Prostate gland (tissue), 2 donors: ENCODE data around the gene ATF6B. TPM values are rescaled to one million over a fixed set of nuclear protein-coding genes. Genes with fewer than 3 reads are reported as not detected.
A peak's percentile ranks its signal among the peaks of the same experiment; 100 is the strongest.

Experiments
- DNase-seq: peaks from one replicate; pipeline ENCODE4 v3.0.0-alpha.2; 2019; ENCODE audit warnings: low spot score
- H3K27ac ChIP-seq, 2 donors: fragments of 200-600 bp; sonication (generic); 2 replicates each; pipeline ENCODE4 v1.5.1; 2017 to 2019
- H3K27me3 ChIP-seq: fragments of 200-600 bp; sonication (generic); replicated peaks from 2 replicates; pipeline ENCODE4 v1.5.1; 2019; ENCODE audit not compliant: insufficient read depth
- H3K36me3 ChIP-seq, 2 donors: fragments of 200-600 bp; sonication (generic); 1 replicate in 1 of 2; 2 replicates in 1 of 2; pipeline versions ENCODE4 v1.5.1 to v1.8.1; 2017 to 2019
- H3K4me1 ChIP-seq: fragments of 200-600 bp; sonication (generic); replicated peaks from 2 replicates; pipeline ENCODE4 v1.5.1; 2019
- H3K4me3 ChIP-seq, 2 donors: fragments of 200-600 bp; sonication (generic); 2 replicates each; pipeline ENCODE4 v1.5.1; 2017 to 2019
- H3K9me3 ChIP-seq: fragments of 200-600 bp; sonication (generic); 2 replicates; pipeline ENCODE4 v1.5.1; 2017
- CTCF ChIP-seq, 4 experiments: fragments of 200-600 bp in 2 of 4; fragments of 450-650 bp in 2 of 4; sonication (generic) in 2 of 4; IDR thresholded peaks; 1 replicate in 3 of 4; 2 replicates in 1 of 4; pipeline ENCODE4 v1.5.1; 2016 to 2019; ENCODE audit warnings: antibody characterized with exemption in 4 of 4, mild to moderate bottlenecking in 2 of 4, moderate library complexity in 2 of 4
- POLR2A ChIP-seq: fragments of 450-650 bp; IDR thresholded peaks from one replicate; pipeline ENCODE4 v1.6.1; 2016; ENCODE audit warnings: antibody characterized with exemption, mild to moderate bottlenecking
- POLR2AphosphoS5 ChIP-seq: sonication (generic); formaldehyde crosslinking; IDR thresholded peaks from one replicate; pipeline ENCODE4 v1.6.1; 2017; ENCODE audit warnings: antibody characterized with exemption
- WGBS: methylation state at CpG from one replicate; pipeline ENCODE4 v1.1.5; 2018; 5-methylcytosine and 5-hydroxymethylcytosine counted together
- intact Hi-C: fragments of 100-400 bp; cut with DNase I; formaldehyde crosslinking; loops from one replicate; pipeline ENCODE4 v1.14.2; 2022
- total RNA-seq, 2 donors: library from RNA; depleted of rRNA; stranded (reverse); fragments of >200 nt; gene quantifications; one replicate each; pipeline ENCODE4 v1.1.0, GENCODE V29; 2016

ATF6B gene
- total RNA-seq, 2 donors from 2014 or later: 70.6 to 132 TPM

DNA sequence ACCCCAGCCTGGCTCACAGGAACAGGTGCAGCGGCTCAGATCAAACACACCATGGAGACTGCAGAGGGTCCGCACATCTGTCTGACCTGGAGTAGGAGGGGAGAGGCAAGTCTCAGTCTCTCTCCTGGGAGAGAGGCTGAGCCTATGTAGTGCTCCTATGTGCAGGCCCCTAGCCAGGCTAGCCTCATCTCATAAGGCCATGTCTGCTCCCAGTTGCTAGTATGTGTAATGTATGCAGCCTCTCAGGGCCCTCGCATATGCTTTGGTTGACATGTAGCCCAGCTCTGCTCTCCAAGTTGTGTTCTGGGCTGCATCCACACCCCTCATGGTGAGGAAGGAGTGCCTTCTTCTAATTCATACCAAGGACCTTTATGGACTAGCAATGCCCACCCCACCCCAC is 30.7 kb downstream of the ATF6B start:
- intact Hi-C loops: no loop called here
- 95% methylated on average over 2 of the region's 3 CpGs for WGBS
- no peak for DNase-seq
- H3K27ac ChIP-seq: no peak overlapping the region
- no peaks in the 10 kb centered on the region for H3K4me1 ChIP-seq
- H3K36me3 ChIP-seq: no peaks in the 10 kb centered on the region
- no peaks in the 10 kb centered on the region for H3K9me3 ChIP-seq
- peaks cover 4% of the 10 kb centered on the region for H3K27me3 ChIP-seq
- H3K4me3 ChIP-seq: no peak overlapping the region
- TF ChIP-seq CTCF (IDR thresholded peaks at IDR 0.05) (no peak), POLR2A (no peak), POLR2AphosphoS5 (no peak)

GRCh38 chr6:32096394-32097258 is 31.4 kb downstream of the ATF6B start:
- Histone ChIP-seq H3K36me3 (no peaks in the 10 kb centered on the region), H3K4me3 (peak overlapping the region; percentile 1 to 14), H3K9me3 (no peaks in the 10 kb centered on the region), H3K27me3 (peaks cover 4% of the 10 kb centered on the region), H3K27ac (no peak overlapping the region), H3K4me1 (no peaks in the 10 kb centered on the region)
- DNase-seq: no peak
- intact Hi-C loops: no loop called here
- 24% methylated on average over 61 of the region's 90 CpGs for WGBS
- TF ChIP-seq POLR2AphosphoS5 (no peak), POLR2A (no peak), CTCF (IDR thresholded peaks at IDR 0.05) (no peak)

GRCh38 chr6:32096087-32096393 is 32.0 kb downstream of the ATF6B start:
- Histone ChIP-seq H3K27me3 (peaks cover 4% of the 10 kb centered on the region), H3K27ac (no peak overlapping the region), H3K4me1 (no peaks in the 10 kb centered on the region), H3K9me3 (no peaks in the 10 kb centered on the region), H3K36me3 (no peaks in the 10 kb centered on the region), H3K4me3 (peak overlapping the region; percentile 1 to 14)
- intact Hi-C loops: no loop called here
- no peak for DNase-seq
- WGBS: 23% methylated on average over 35 of the region's 36 CpGs
- TF ChIP-seq POLR2AphosphoS5: no peak
- no peak for TF ChIP-seq CTCF (IDR thresholded peaks at IDR 0.05)
- TF ChIP-seq POLR2A: no peak

DNA sequence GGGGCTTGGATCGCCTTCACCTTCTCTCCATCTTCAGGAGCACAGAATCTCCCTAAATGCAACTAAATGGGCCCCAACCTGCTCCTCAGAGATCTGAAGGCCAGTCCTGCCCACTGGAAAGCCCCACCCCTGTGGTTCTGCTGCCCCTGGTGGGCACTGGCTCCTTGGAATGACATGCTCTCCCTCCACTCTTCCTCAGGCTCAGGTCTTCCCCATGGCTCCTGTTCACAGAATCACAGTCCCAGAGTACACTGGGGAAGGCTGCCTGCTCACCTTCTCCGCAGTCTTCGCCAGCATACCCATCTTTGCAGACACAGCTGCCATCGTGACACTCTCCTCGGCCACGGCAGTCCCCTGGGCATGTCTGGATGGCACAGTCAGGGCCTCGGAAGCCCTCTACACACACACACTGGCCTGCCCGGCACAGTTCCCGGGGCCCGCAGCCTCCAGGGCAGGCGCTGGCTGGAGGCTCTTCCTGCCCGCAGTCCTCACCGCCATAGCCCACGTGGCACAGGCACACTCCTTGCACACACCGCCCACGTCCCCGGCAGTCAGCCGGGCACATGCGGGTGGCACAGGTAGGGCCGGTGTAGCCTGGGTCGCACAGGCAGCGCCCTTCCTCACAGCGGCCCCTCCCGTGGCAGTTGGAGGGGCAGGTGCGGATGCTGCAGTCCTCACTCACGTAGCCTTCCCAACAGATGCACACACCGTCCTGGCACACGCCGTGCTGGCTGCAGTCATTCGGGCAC is 32.5 kb downstream of the ATF6B start:
- Histone ChIP-seq H3K27ac (no peak overlapping the region), H3K36me3 (no peaks in the 10 kb centered on the region), H3K4me1 (no peaks in the 10 kb centered on the region), H3K9me3 (no peaks in the 10 kb centered on the region), H3K27me3 (peaks cover 4% of the 10 kb centered on the region), H3K4me3 (peak overlapping the region in 1 of 2 donors; percentile 1)
- 43% methylated on average over 30 of the region's 30 CpGs for WGBS
- intact Hi-C loops: no loop called here
- no peak for DNase-seq
- TF ChIP-seq CTCF (IDR thresholded peaks at IDR 0.05) (no peak), POLR2AphosphoS5 (no peak), POLR2A (no peak)
